ENCODE measurements around the gene CALM1. TPM values are rescaled to one million over a fixed set of nuclear protein-coding genes. Genes with fewer than 3 reads are reported as not detected.
A peak's percentile ranks its signal among the peaks of the same experiment; 100 is the strongest.

CALM1 gene
- total RNA-seq, 2 donors from 2014 or later: 423 to 503 TPM

DNA sequence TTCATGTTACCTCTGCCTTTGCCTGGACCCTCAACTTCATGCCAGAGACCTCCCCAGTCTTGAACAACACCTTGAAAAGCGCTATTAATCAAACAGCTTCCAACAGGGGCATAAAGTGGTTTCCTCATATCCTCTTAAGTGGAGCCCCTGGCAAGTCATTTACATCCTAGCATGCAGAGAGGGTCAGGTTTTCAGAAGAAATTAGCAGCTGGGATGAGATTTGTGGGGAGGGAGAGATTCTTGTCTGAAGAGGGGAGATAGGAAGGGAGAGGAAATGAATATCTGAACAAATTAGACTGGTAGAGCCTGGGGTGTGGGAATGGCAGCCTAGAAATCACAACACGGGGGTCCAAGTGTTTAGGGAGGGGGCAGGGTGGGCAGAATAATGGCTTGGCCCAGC, 45.6 kb downstream of the CALM1 start:
- Histone ChIP-seq H3K36me3 (ENCODE audit: control insufficient read depth, insufficient read depth, low read length) (no peaks in the 10 kb centered on the region), H3K9me3 (ENCODE audit: control insufficient read depth, low read length) (peaks cover 3% of the 10 kb centered on the region), H3K4me3 (ENCODE audit: low read length) (no peak overlapping the region), H3K27ac (ENCODE audit: low read depth, low read length) (no peak overlapping the region), H3K9ac (ENCODE audit: extremely low read depth, low read length, poor library complexity, severe bottlenecking) (no peak overlapping the region), H3K27me3 (ENCODE audit: control insufficient read depth, insufficient read depth, low read length, poor library complexity, severe bottlenecking) (no peaks in the 10 kb centered on the region), H3K4me1 (ENCODE audit: control insufficient read depth, insufficient read depth, low read length) (no peaks in the 10 kb centered on the region)
- TF ChIP-seq, protein P1, sequence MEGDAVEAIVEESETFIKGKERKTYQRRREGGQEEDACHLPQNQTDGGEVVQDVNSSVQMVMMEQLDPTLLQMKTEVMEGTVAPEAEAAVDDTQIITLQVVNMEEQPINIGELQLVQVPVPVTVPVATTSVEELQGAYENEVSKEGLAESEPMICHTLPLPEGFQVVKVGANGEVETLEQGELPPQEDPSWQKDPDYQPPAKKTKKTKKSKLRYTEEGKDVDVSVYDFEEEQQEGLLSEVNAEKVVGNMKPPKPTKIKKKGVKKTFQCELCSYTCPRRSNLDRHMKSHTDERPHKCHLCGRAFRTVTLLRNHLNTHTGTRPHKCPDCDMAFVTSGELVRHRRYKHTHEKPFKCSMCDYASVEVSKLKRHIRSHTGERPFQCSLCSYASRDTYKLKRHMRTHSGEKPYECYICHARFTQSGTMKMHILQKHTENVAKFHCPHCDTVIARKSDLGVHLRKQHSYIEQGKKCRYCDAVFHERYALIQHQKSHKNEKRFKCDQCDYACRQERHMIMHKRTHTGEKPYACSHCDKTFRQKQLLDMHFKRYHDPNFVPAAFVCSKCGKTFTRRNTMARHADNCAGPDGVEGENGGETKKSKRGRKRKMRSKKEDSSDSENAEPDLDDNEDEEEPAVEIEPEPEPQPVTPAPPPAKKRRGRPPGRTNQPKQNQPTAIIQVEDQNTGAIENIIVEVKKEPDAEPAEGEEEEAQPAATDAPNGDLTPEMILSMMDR (conservative IDR thresholded peaks at IDR 0.05): no peak
- no peak for DNase-seq
- WGBS, 2 experiments (ENCODE audit: insufficient coverage in 1 of 2, insufficient read length in 1 of 2): 60% methylated on average over 1 to 2 of the region's 2 CpGs
- H3K4me1 Mint-ChIP-seq: peaks cover 17% of the 10 kb centered on the region
- peaks cover 2% of the 10 kb centered on the region for H3K9me3 Mint-ChIP-seq
- H3K4me3 Mint-ChIP-seq: no peak overlapping the region
- H3K36me3 Mint-ChIP-seq (ENCODE audit: low read depth): no peaks in the 10 kb centered on the region
- no peak overlapping the region for H3K27ac Mint-ChIP-seq
- H3K27me3 Mint-ChIP-seq (ENCODE audit: insufficient read depth): no peaks in the 10 kb centered on the region

DNA sequence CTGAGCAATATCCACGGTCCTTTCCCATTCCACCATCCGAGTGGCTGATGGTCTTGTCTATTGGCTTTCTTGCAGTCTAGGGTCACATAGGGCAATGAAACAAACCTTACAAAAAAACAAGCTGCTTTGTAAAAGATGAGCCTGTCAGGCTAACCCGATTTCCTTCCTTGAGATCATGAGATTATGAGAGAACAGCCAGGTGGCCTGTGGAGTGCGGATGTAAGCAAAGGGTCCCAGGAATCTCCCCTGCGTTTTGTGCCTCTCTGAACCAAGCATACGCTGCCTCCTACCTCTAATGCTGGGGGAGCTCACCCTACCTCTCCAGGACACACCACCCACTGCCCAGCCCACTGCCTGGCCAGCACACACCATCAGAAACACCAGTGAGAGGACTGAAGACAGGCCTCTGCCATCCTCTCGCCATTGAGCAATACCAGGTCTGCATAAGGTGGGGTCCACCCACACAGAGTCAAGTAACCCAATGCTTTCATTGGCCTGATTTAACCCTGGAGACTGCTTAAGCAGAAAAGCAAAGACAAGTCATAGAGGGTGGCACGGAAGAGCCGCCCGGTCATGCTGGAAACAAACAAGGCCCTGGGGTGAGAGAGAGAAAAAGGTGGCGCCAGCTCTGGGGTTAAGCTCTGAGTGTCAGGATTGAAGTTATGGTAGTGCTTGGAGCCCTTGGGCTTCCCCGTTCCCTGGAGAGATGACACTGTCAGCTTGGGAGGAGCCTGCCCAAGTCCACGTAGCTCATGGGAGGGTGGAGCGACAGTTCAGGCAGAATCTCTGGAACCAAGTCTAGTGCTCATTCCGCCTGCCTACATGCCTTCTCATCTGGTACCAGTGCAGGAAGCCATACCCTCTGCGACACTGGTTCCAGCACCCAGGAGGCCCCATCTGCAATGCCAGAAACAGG, 46.6 kb downstream of the CALM1 start:
- Mint-ChIP-seq H3K4me1 (peaks cover 14% of the 10 kb centered on the region), H3K27me3 (ENCODE audit: insufficient read depth) (no peaks in the 10 kb centered on the region), H3K4me3 (no peak overlapping the region), H3K27ac (peak overlapping the region; percentile 32), H3K9me3 (peaks cover 11% of the 10 kb centered on the region), H3K36me3 (ENCODE audit: low read depth) (no peaks in the 10 kb centered on the region)
- no peaks in the 10 kb centered on the region for H3K36me3 ChIP-seq (ENCODE audit: control insufficient read depth, insufficient read depth, low read length)
- H3K4me1 ChIP-seq (ENCODE audit: control insufficient read depth, insufficient read depth, low read length): no peaks in the 10 kb centered on the region
- WGBS, 2 experiments (ENCODE audit: insufficient coverage in 1 of 2, insufficient read length in 1 of 2): 85 to 90% methylated on average over 10 to 16 of the region's 16 CpGs
- H3K4me3 ChIP-seq (ENCODE audit: low read length): no peak overlapping the region
- H3K27ac ChIP-seq (ENCODE audit: low read depth, low read length): no peak overlapping the region
- no peaks in the 10 kb centered on the region for H3K27me3 ChIP-seq (ENCODE audit: control insufficient read depth, insufficient read depth, low read length, poor library complexity, severe bottlenecking)
- TF ChIP-seq, protein P1 (conservative IDR thresholded peaks at IDR 0.05): no peak
- H3K9ac ChIP-seq (ENCODE audit: extremely low read depth, low read length, poor library complexity, severe bottlenecking): no peak overlapping the region
- DNase-seq: no peak
- peaks cover 10% of the 10 kb centered on the region for H3K9me3 ChIP-seq (ENCODE audit: control insufficient read depth, low read length)

DNA sequence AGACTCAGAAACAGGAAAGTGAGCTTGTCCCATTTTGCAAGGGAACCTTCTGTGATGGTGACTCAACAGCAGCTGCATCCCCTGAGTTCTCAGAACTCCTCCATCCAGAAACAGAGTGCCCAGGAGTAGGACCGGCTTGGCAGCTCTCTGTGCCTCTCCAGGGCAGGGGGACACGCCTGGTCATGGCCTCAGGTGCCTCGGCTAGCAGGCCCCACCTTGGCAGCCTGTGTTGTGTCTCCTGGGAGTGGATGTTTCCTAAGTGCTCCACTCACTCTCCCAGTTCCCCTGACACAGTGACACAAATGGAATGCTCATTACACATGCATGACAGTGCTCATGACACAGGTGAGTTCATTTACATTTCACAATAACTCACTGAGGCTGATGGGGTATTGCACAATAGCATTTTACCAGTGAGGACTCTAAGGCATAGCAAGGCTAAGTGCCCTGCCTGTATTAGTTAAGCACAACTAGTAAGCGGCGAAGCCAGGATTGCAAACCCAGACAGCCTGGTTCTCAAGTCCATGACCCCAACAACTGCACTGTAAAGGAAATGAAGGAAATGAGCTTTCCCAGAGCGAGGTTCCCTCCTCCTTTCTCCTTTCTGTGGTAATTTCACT, 47.4 kb downstream of the CALM1 start:
- Mint-ChIP-seq H3K4me3 (no peak overlapping the region), H3K27ac (peak overlapping the region; percentile 32), H3K4me1 (peaks cover 14% of the 10 kb centered on the region), H3K9me3 (peaks cover 11% of the 10 kb centered on the region), H3K36me3 (ENCODE audit: low read depth) (no peaks in the 10 kb centered on the region), H3K27me3 (ENCODE audit: insufficient read depth) (no peaks in the 10 kb centered on the region)
- no peak for DNase-seq
- no peaks in the 10 kb centered on the region for H3K36me3 ChIP-seq (ENCODE audit: control insufficient read depth, insufficient read depth, low read length)
- TF ChIP-seq, protein P1 (conservative IDR thresholded peaks at IDR 0.05): no peak
- no peak overlapping the region for H3K27ac ChIP-seq (ENCODE audit: low read depth, low read length)
- H3K27me3 ChIP-seq (ENCODE audit: control insufficient read depth, insufficient read depth, low read length, poor library complexity, severe bottlenecking): no peaks in the 10 kb centered on the region
- no peak overlapping the region for H3K9ac ChIP-seq (ENCODE audit: extremely low read depth, low read length, poor library complexity, severe bottlenecking)
- 93 to 94% methylated on average over 4 to 6 of the region's 6 CpGs for WGBS, 2 experiments (ENCODE audit: insufficient coverage in 1 of 2, insufficient read length in 1 of 2)
- H3K9me3 ChIP-seq (ENCODE audit: control insufficient read depth, low read length): peaks cover 10% of the 10 kb centered on the region
- H3K4me1 ChIP-seq (ENCODE audit: control insufficient read depth, insufficient read depth, low read length): no peaks in the 10 kb centered on the region
- no peak overlapping the region for H3K4me3 ChIP-seq (ENCODE audit: low read length)

Measured in endodermal cell (in vitro differentiated cells).